ENCODE measurements around the gene MAP3K10. TPM values are rescaled to one million over a fixed set of nuclear protein-coding genes. Genes with fewer than 3 reads are reported as not detected.

The MAP3K10 gene
- total and polyA plus RNA-seq, 9 of the 15 experiments (the other 6 are each of a cell fraction or from before 2014, with no cell fraction given) = 0.01 to 8.0 (median 2.7) TPM; not detected in 1

DNA sequence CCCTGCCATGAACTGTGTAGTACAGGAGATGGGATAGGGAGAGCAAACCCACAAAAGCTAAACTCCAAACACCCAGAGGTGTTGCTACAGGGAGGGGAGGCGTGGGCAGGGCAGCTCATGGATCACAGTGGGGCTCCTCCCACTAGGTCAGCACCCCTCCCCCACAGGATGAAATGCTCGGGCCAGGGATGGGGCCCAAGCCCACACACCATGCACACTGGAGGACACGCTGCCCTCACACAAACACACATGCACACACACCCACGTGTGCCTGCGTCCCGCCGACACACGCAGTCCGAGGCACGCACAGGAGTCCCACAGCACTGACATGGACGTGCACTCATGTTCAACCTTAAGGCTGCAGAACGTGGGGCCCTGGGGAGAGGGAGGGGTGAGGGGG is 41.3 kb downstream of the MAP3K10 start (continued):
- peak; percentile 53; the same call in 1 of the 2 replicates for TF ChIP-seq ZNF263 (CRISPR knock-in tag; IDR thresholded peaks at IDR 0.05; ENCODE audit: borderline replicate concordance)
- no peak for TF ChIP-seq SMARCC2 (IDR thresholded peaks at IDR 0.05; ENCODE audit: low read depth)
- TF ChIP-seq ZC3H11A (IDR thresholded peaks at IDR 0.05; ENCODE audit: low read depth, low read length) = no peak
- TF ChIP-seq ILF3 (IDR thresholded peaks at IDR 0.05; ENCODE audit: borderline replicate concordance) = no peak
- TF ChIP-seq, protein P1, sequence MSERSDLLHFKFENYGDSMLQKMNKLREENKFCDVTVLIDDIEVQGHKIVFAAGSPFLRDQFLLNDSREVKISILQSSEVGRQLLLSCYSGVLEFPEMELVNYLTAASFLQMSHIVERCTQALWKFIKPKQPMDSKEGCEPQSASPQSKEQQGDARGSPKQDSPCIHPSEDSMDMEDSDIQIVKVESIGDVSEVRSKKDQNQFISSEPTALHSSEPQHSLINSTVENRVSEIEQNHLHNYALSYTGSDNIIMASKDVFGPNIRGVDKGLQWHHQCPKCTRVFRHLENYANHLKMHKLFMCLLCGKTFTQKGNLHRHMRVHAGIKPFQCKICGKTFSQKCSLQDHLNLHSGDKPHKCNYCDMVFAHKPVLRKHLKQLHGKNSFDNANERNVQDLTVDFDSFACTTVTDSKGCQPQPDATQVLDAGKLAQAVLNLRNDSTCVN (CRISPR knock-in tag; IDR thresholded peaks at IDR 0.05) = 0 out of 2 replicates have a peak, but pooled peaks have one; percentile 11
- TF ChIP-seq FOXA1 (IDR thresholded peaks at IDR 0.05; ENCODE audit: borderline replicate concordance) = no peak
- TF ChIP-seq, protein P2, sequence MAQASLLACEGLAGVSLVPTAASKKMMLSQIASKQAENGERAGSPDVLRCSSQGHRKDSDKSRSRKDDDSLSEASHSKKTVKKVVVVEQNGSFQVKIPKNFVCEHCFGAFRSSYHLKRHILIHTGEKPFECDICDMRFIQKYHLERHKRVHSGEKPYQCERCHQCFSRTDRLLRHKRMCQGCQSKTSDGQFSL (CRISPR knock-in tag; IDR thresholded peaks at IDR 0.05) = 0 out of 2 replicates have a peak, but pooled peaks have one; percentile 24
- TF ChIP-seq, protein P2 (tag; IDR thresholded peaks at IDR 0.05) = no peak
- TF ChIP-seq, protein P3, sequence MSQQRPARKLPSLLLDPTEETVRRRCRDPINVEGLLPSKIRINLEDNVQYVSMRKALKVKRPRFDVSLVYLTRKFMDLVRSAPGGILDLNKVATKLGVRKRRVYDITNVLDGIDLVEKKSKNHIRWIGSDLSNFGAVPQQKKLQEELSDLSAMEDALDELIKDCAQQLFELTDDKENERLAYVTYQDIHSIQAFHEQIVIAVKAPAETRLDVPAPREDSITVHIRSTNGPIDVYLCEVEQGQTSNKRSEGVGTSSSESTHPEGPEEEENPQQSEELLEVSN (IDR thresholded peaks at IDR 0.05; ENCODE audit: borderline replicate concordance in 1 of 2, extremely low read depth in 1 of 2, insufficient read depth in 1 of 2, insufficient read length in 1 of 2, low read depth in 1 of 2, low read length in 1 of 2, poor library complexity in 1 of 2, severe bottlenecking in 1 of 2) = peak in 1 of 2 experiments; percentile 0
- TF ChIP-seq, protein P4, sequence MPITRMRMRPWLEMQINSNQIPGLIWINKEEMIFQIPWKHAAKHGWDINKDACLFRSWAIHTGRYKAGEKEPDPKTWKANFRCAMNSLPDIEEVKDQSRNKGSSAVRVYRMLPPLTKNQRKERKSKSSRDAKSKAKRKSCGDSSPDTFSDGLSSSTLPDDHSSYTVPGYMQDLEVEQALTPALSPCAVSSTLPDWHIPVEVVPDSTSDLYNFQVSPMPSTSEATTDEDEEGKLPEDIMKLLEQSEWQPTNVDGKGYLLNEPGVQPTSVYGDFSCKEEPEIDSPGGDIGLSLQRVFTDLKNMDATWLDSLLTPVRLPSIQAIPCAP (CRISPR knock-in tag; IDR thresholded peaks at IDR 0.05; ENCODE audit: borderline replicate concordance) = no peak
- TF ChIP-seq, protein P5, sequence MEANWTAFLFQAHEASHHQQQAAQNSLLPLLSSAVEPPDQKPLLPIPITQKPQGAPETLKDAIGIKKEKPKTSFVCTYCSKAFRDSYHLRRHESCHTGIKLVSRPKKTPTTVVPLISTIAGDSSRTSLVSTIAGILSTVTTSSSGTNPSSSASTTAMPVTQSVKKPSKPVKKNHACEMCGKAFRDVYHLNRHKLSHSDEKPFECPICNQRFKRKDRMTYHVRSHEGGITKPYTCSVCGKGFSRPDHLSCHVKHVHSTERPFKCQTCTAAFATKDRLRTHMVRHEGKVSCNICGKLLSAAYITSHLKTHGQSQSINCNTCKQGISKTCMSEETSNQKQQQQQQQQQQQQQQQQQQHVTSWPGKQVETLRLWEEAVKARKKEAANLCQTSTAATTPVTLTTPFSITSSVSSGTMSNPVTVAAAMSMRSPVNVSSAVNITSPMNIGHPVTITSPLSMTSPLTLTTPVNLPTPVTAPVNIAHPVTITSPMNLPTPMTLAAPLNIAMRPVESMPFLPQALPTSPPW (CRISPR knock-in tag; IDR thresholded peaks at IDR 0.05) = peak; percentile 45
- peak; percentile 39; the same call in 1 of the 2 replicates for TF ChIP-seq MYC (IDR thresholded peaks at IDR 0.05; ENCODE audit: low read depth, low read length)
- no peak for TF ChIP-seq MYC (CRISPR knock-in tag; IDR thresholded peaks at IDR 0.05; ENCODE audit: borderline replicate concordance, low read depth)
- TF ChIP-seq CXXC5 (CRISPR knock-in tag; IDR thresholded peaks at IDR 0.05) = 0 out of 2 replicates have a peak, but pooled peaks have one; percentile 18
- TF ChIP-seq RHOXF2B (CRISPR knock-in tag; conservative IDR thresholded peaks at IDR 0.05) = no peak
- TF ChIP-seq RCOR1 (IDR thresholded peaks at IDR 0.05; ENCODE audit: borderline replicate concordance in 1 of 2, low read depth in 2 of 2, low read length in 2 of 2) = 0 out of 4 replicates have a peak, but pooled peaks of 1 of the 2 experiments have one; percentile 27
- no peak for TF ChIP-seq TCF7 (IDR thresholded peaks at IDR 0.05; ENCODE audit: borderline replicate concordance)
- TF ChIP-seq, protein P6, sequence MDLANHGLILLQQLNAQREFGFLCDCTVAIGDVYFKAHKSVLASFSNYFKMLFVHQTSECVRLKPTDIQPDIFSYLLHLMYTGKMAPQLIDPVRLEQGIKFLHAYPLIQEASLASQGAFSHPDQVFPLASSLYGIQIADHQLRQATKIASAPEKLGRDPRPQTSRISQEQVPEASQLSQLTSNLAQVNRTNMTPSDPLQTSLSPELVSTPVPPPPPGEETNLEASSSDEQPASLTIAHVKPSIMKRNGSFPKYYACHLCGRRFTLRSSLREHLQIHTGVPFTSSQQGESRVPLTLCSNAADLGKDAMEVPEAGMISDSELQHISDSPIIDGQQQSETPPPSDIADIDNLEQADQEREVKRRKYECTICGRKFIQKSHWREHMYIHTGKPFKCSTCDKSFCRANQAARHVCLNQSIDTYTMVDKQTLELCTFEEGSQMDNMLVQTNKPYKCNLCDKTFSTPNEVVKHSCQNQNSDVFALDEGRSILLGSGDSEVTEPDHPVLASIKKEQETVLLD (IDR thresholded peaks at IDR 0.05) = 0 out of 2 replicates have a peak, but pooled peaks have one; percentile 43
- no peak for TF ChIP-seq CBX5 (IDR thresholded peaks at IDR 0.05; ENCODE audit: borderline replicate concordance, low read depth)
- no peak for TF ChIP-seq CEBPG (CRISPR knock-in tag; IDR thresholded peaks at IDR 0.05)
- TF ChIP-seq CEBPG (tag; conservative IDR thresholded peaks at IDR 0.05 in 1 of 2, IDR thresholded peaks at IDR 0.05 in 1 of 2) = no peak

Data from K562 (cell line).